ENCODE measurements around the gene DISC1.
A peak's percentile ranks its signal among the peaks of the same experiment; 100 is the strongest.
"Not testable (repeated sequence)": the region's sequence is repeated elsewhere in the genome, so short reads cannot be mapped to it uniquely, and the experiment has no call there.

Gene DISC1

GRCh38 chr1:231606712-231607111 lies 19.9 kb upstream of the DISC1 start:
- no peak for DNase-seq

- no peak for DNase-seq
These were observed 16.2 kb upstream of the DISC1 start for GRCh38 chr1:231610388-231610787.

- no peak for DNase-seq
These were observed 15.5 kb upstream of the DISC1 start for GRCh38 chr1:231611111-231611510.

- DNase-seq = no peak
These were observed 14.7 kb upstream of the DISC1 start for GRCh38 chr1:231611851-231612250.

GRCh38 chr1:231612393-231613089 lies 14.0 kb upstream of the DISC1 start:
- peak; percentile 16 to 33 for DNase-seq

- DNase-seq = no peak
These were observed 12.9 kb upstream of the DISC1 start for GRCh38 chr1:231613419-231614349.

- no peak for DNase-seq
These were observed 9.9 kb upstream of the DISC1 start for GRCh38 chr1:231616667-231617066.

- no peak for DNase-seq
These were observed 7.9 kb upstream of the DISC1 start for GRCh38 chr1:231618609-231619256.

- DNase-seq = no peak
These were observed 7.3 kb upstream of the DISC1 start for GRCh38 chr1:231619257-231619634.

- DNase-seq = not testable (repeated sequence)
These were observed 1.5 kb upstream of the DISC1 start for GRCh38 chr1:231625042-231625441.

- DNase-seq = no peak
These were observed 535 bp upstream of the DISC1 start for GRCh38 chr1:231625975-231626534.

- peak in 1 of 2 experiments; percentile 31 for DNase-seq
These were observed 493 bp downstream of the DISC1 start for GRCh38 chr1:231626951-231627614.

- DNase-seq = peak; percentile 53 to 57
These were observed 1.8 kb downstream of the DISC1 start for GRCh38 chr1:231628207-231628876.

- no peak for DNase-seq
These were observed 2.5 kb downstream of the DISC1 start for GRCh38 chr1:231629132-231629531.

- DNase-seq = no peak
These were observed 4.1 kb downstream of the DISC1 start for GRCh38 chr1:231630558-231631205.

- no peak for DNase-seq
These were observed 5.1 kb downstream of the DISC1 start for GRCh38 chr1:231631717-231632116.

GRCh38 chr1:231632119-231632518 lies 5.5 kb downstream of the DISC1 start:
- DNase-seq = no peak

- DNase-seq = no peak
These were observed 7.9 kb downstream of the DISC1 start for GRCh38 chr1:231634323-231635013.

GRCh38 chr1:231636157-231636556 lies 9.6 kb downstream of the DISC1 start:
- no peak for DNase-seq

GRCh38 chr1:231636922-231637321 lies 10.3 kb downstream of the DISC1 start:
- not testable (repeated sequence) for DNase-seq

GRCh38 chr1:231638647-231639046 lies 12.1 kb downstream of the DISC1 start:
- DNase-seq = no peak
